ENCODE results near the gene TGFB3. TPM values are rescaled to one million over a fixed set of nuclear protein-coding genes. Genes with fewer than 3 reads are reported as not detected.

Gene TGFB3
- total RNA-seq, 1 donor from 2014 or later, result 19.2 TPM

- H3K4me3 ChIP-seq, result peak overlapping the region; percentile 67 to 91
- peak overlapping the region; percentile 95 for H3K27ac ChIP-seq
- intact Hi-C loops (cut with DNase I), result loop anchor here (5.0 to 10.0 kb wide), 3 partner anchors 75 to 268 kb away; no protein-coding TSS in a partner anchor
- no peaks in the 10 kb centered on the region for H3K27me3 ChIP-seq
- DNase-seq (ENCODE audit: extremely low spot score in 2 of 2), result no peak
- H3K4me1 ChIP-seq, result peaks cover 57% of the 10 kb centered on the region
- TF ChIP-seq POLR2A (IDR thresholded peaks at IDR 0.05) (no peak), POLR2AphosphoS5 (IDR thresholded peaks at IDR 0.05; ENCODE audit: insufficient read depth in 1 of 2, low read depth in 1 of 2) (no peak)
- TF ChIP-seq, protein P1, sequence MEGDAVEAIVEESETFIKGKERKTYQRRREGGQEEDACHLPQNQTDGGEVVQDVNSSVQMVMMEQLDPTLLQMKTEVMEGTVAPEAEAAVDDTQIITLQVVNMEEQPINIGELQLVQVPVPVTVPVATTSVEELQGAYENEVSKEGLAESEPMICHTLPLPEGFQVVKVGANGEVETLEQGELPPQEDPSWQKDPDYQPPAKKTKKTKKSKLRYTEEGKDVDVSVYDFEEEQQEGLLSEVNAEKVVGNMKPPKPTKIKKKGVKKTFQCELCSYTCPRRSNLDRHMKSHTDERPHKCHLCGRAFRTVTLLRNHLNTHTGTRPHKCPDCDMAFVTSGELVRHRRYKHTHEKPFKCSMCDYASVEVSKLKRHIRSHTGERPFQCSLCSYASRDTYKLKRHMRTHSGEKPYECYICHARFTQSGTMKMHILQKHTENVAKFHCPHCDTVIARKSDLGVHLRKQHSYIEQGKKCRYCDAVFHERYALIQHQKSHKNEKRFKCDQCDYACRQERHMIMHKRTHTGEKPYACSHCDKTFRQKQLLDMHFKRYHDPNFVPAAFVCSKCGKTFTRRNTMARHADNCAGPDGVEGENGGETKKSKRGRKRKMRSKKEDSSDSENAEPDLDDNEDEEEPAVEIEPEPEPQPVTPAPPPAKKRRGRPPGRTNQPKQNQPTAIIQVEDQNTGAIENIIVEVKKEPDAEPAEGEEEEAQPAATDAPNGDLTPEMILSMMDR (IDR thresholded peaks at IDR 0.05), result no peak
- H3K36me3 ChIP-seq, result no peaks in the 10 kb centered on the region
- H3K9me3 ChIP-seq, result no peaks in the 10 kb centered on the region
Observed at GRCh38 chr14:75979648-75980565, 1.9 kb downstream of the TGFB3 start.

DNA sequence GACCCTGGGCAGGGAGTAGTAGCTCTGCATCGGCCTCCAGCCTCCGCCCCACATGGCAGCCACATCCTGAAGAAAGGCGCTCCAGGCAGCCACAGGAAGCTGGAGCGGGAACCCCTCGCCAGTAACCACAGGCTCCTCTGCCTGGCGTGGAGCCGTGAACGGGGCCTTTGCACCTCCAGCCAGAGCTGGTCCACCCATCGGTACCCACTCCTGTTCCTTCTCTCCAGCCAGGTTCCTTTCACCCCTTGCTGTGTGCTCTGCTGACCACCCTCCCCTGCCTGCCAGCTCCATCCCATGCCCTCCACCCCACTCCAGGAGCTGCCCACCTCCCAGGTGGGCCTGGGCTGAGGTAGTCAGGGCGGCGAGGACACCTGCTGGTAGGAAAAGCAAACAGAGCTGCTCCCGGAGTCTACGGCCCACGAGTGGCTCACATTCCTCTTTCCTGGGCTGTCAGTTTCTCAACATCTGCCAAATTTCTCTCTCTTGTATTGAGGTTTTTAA, 2.7 kb downstream of the TGFB3 start:
- Histone ChIP-seq H3K4me1 (peaks cover 57% of the 10 kb centered on the region), H3K4me3 (peak overlapping the region; percentile 67 to 91), H3K9me3 (no peaks in the 10 kb centered on the region), H3K27ac (peak overlapping the region; percentile 95), H3K27me3 (no peaks in the 10 kb centered on the region), H3K36me3 (no peaks in the 10 kb centered on the region)
- no peak for DNase-seq (ENCODE audit: extremely low spot score in 2 of 2)
- intact Hi-C loops (cut with DNase I), result loop anchor here (10.0 kb wide), 1 partner anchor 74 kb away; no protein-coding TSS in a partner anchor
- TF ChIP-seq, protein P1 (IDR thresholded peaks at IDR 0.05), result peak; percentile 13 to 35 (median 22)
- TF ChIP-seq POLR2AphosphoS5 (IDR thresholded peaks at IDR 0.05; ENCODE audit: insufficient read depth in 1 of 2, low read depth in 1 of 2) (peak in 1 of 2 donors; percentile 21), POLR2A (IDR thresholded peaks at IDR 0.05) (no peak)

DNA sequence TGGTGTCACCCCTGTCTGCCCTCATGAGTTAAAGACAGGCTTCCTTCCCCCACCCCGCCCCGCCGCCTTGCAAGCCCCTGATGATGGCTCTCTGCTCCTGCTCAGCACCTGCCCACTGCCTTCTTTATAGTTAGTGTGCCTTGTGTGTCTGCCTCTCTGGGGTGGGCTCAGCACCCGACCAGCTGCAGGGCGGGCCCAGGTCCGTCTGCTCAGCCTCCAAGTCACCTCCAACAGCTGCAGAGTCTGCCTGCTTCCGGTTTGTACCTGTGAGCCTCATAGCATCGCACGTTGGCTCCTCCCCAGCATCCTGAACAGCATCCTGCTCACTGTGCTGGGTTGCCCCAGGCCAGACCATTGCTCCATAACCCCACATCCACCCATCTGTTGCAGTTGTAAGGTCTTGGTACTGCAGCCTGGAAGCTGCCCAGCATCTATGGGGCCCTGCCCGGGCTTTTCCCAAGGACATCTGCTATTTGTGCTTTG, 3.5 kb downstream of the TGFB3 start:
- TF ChIP-seq POLR2AphosphoS5 (IDR thresholded peaks at IDR 0.05; ENCODE audit: insufficient read depth in 1 of 2, low read depth in 1 of 2), result no peak
- TF ChIP-seq, protein P1 (IDR thresholded peaks at IDR 0.05), result no peak
- no peak for TF ChIP-seq POLR2A (IDR thresholded peaks at IDR 0.05)
- H3K36me3 ChIP-seq, result no peaks in the 10 kb centered on the region
- intact Hi-C loops (cut with DNase I), result loop anchor here (10.0 kb wide), 1 partner anchor 73 kb away; no protein-coding TSS in a partner anchor
- H3K9me3 ChIP-seq, result no peaks in the 10 kb centered on the region
- no peak overlapping the region for H3K4me3 ChIP-seq
- H3K4me1 ChIP-seq, result peaks cover 57% of the 10 kb centered on the region
- H3K27ac ChIP-seq, result peak overlapping the region; percentile 95
- no peaks in the 10 kb centered on the region for H3K27me3 ChIP-seq
- peak in 1 of 2 donors; percentile 86 for DNase-seq (ENCODE audit: extremely low spot score in 2 of 2)

DNA sequence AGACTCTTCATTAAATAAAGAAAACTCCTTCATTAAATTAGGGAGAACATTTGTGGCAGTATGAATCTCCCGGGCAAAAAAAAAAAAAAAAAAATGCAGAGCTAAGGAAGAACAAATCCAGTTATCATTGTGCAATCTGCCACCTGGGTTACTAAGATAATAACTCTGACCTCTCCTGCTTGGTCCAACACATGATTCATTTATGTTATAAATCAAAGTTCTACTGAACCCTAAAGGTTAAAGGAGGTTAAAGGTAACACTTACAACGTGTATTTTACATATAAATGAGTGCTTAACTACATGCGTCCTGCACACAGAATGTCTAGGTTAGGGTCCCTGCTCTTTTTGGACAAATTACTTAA, 4.2 kb downstream of the TGFB3 start:
- Histone ChIP-seq H3K4me3 (no peak overlapping the region), H3K36me3 (no peaks in the 10 kb centered on the region), H3K27ac (peak overlapping the region; percentile 95), H3K27me3 (no peaks in the 10 kb centered on the region), H3K9me3 (no peaks in the 10 kb centered on the region), H3K4me1 (peaks cover 51% of the 10 kb centered on the region)
- TF ChIP-seq POLR2AphosphoS5 (IDR thresholded peaks at IDR 0.05; ENCODE audit: insufficient read depth in 1 of 2, low read depth in 1 of 2) (peak in 1 of 2 donors; percentile 41), POLR2A (IDR thresholded peaks at IDR 0.05) (no peak)
- TF ChIP-seq, protein P1 (IDR thresholded peaks at IDR 0.05), result no peak
- intact Hi-C loops (cut with DNase I), result loop anchor here (10.0 kb wide), 1 partner anchor 73 kb away; no protein-coding TSS in a partner anchor
- no peak for DNase-seq (ENCODE audit: extremely low spot score in 2 of 2)

Measured in vagina (tissue), 2 donors.